HCT116 (cell line): ENCODE measurements around the gene KIRREL3. TPM values are rescaled to one million over a fixed set of nuclear protein-coding genes. Genes with fewer than 3 reads are reported as not detected.

Experiments
- ATAC-seq: fragments of 200-7000 bp; cut with Tn5 transposase; 2 replicates; pipeline ENCODE4 v1.9.1; 2020; ENCODE audit warnings: mild to moderate bottlenecking, moderate library complexity
- BruUV-seq: library from RNA; stranded (reverse); fragments of 400-500 nt; replicated peaks from 2 replicates; lab custom pipeline; 2021; lab: Mats Ljungman, UMichigan
- CTCF ChIA-PET: fragments of 300-600 bp; sonication (Branson Sonifier 250); formaldehyde crosslinking; loops from one replicate; lab custom pipeline; 2021; ENCODE audit warnings: antibody characterized with exemption; lab: Charles Lee
- POLR2A ChIA-PET: fragments of 300-600, 350-600 bp; sonication (Branson Sonifier 250); formaldehyde crosslinking; loops from one replicate; lab custom pipeline; 2021; ENCODE audit warnings: antibody characterized with exemption; lab: Charles Lee
- RAD21 ChIA-PET, 2 experiments: fragments of 300-600 bp; sonication (Branson Sonifier 250); formaldehyde crosslinking; loops; one replicate each; lab custom pipeline; 2023; ENCODE audit warnings: low total read pairs in 2 of 2; ENCODE audit not compliant: uncharacterized antibody in 2 of 2, unreplicated experiment in 2 of 2, low non-redundant PET in 1 of 2; lab: Charles Lee
- DNase-seq: peaks from one replicate; pipeline ENCODE4 v3.0.0-alpha.2; 2010; ENCODE audit warnings: low read depth, low spot score
- H2AFZ ChIP-seq: fragments of 200-600 bp; shearing (Covaris generic), sonication (generic); 2 replicates; pipeline ENCODE4 v1.6.1; 2017; ENCODE audit warnings: low read depth, mixed run types, mixed read lengths, antibody characterized with exemption, low read length; ENCODE audit not compliant: poor library complexity, severe bottlenecking
- H3K27ac ChIP-seq: 2 replicates; pipeline ENCODE4 v1.5.1; 2012; ENCODE audit warnings: low read depth, low read length
- H3K27me3 ChIP-seq: fragments of 200-600 bp; sonication (generic); 2 replicates; pipeline ENCODE4 v1.6.1; 2016; ENCODE audit warnings: mixed run types, low read length, mixed read lengths; ENCODE audit not compliant: insufficient read depth
- H3K36me3 ChIP-seq, 2 experiments: fragments of 200-500 bp in 1 of 2; fragments of 200-600 bp in 1 of 2; sonication (Bioruptor generic) in 1 of 2; sonication (generic) in 1 of 2; 2 replicates each; pipeline versions ENCODE4 v1.5.1 to v1.6.1; 2014 to 2016; ENCODE audit warnings: low read length in 2 of 2, inconsistent platforms in 1 of 2, mixed read lengths in 1 of 2, mixed run types in 1 of 2; ENCODE audit not compliant: insufficient read depth in 2 of 2, control insufficient read depth in 1 of 2
- H3K4me1 ChIP-seq, 2 experiments: fragments of 200-600 bp in 1 of 2; sonication (generic) in 1 of 2; 2 replicates each; pipeline versions ENCODE4 v1.5.1 to v1.6.1; 2012 to 2017; ENCODE audit warnings: low read length in 2 of 2, inconsistent platforms in 1 of 2, mild to moderate bottlenecking in 1 of 2, mixed read lengths in 1 of 2, mixed run types in 1 of 2, moderate library complexity in 1 of 2; ENCODE audit not compliant: insufficient read depth in 2 of 2, control insufficient read depth in 1 of 2
- H3K4me2 ChIP-seq: fragments of 200-600 bp; sonication (generic); 2 replicates; pipeline ENCODE4 v1.6.1; 2017; ENCODE audit warnings: mixed run types, low read length, mixed read lengths
- H3K4me3 ChIP-seq, 2 experiments: fragments of 200-600 bp in 1 of 2; sonication (generic) in 1 of 2; replicated peaks in 1 of 2; 2 replicates each; pipeline ENCODE4 v1.5.1; 2011 to 2016; ENCODE audit warnings: low read length in 2 of 2, control low read depth in 1 of 2, low read depth in 1 of 2, mild to moderate bottlenecking in 1 of 2, mixed read lengths in 1 of 2, mixed run types in 1 of 2
- H3K79me2 ChIP-seq: fragments of 200-600 bp; sonication (generic); 2 replicates; pipeline ENCODE4 v1.6.1; 2017; ENCODE audit warnings: mild to moderate bottlenecking, mixed run types, low read length, moderate library complexity, mixed read lengths; ENCODE audit not compliant: insufficient read depth
- H3K9ac ChIP-seq: fragments of 200-600 bp; sonication (generic); 2 replicates; pipeline ENCODE4 v1.6.1; 2016; ENCODE audit warnings: low read length, mixed read lengths
- H3K9me2 ChIP-seq: fragments of 200-600 bp; sonication (generic), shearing (Covaris generic); 2 replicates; pipeline ENCODE4 v1.6.1; 2017; ENCODE audit warnings: mixed run types, mild to moderate bottlenecking, moderate library complexity; ENCODE audit not compliant: insufficient read depth
- H3K9me3 ChIP-seq, 2 experiments: fragments of 200-500 bp in 1 of 2; fragments of 200-600 bp in 1 of 2; sonication (Bioruptor generic) in 1 of 2; sonication (generic) in 1 of 2; 2 replicates each; pipeline ENCODE4 v1.6.1; 2014 to 2017; ENCODE audit warnings: low read length in 2 of 2, mixed read lengths in 2 of 2, inconsistent platforms in 1 of 2, low read depth in 1 of 2, mild to moderate bottlenecking in 1 of 2, mixed run types in 1 of 2, moderate library complexity in 1 of 2; ENCODE audit not compliant: control insufficient read depth in 1 of 2, insufficient read depth in 1 of 2
- H4K20me1 ChIP-seq: fragments of 200-600 bp; sonication (generic), shearing (Covaris generic); 2 replicates; pipeline ENCODE4 v1.6.1; 2017; ENCODE audit warnings: mixed run types, mild to moderate bottlenecking, moderate library complexity; ENCODE audit not compliant: insufficient read depth
- ATF3 ChIP-seq: IDR thresholded peaks from 2 replicates; pipeline ENCODE4 v1.6.1; 2012
- CBX3 ChIP-seq: IDR thresholded peaks from 2 replicates; pipeline ENCODE4 v1.6.1; 2012; ENCODE audit warnings: low read depth
- CEBPB ChIP-seq: IDR thresholded peaks from 2 replicates; pipeline ENCODE4 v1.6.1; 2012; ENCODE audit warnings: low read depth
- CTCF ChIP-seq, 3 experiments: fragments of 200-600 bp in 1 of 3; sonication (generic) in 1 of 3; IDR thresholded peaks in 2 of 3; conservative IDR thresholded peaks in 1 of 3; 2 replicates each; pipeline ENCODE4 v1.5.1; 2012 to 2017; ENCODE audit warnings: low read depth in 2 of 3, low read length in 2 of 3, antibody characterized with exemption in 1 of 3, borderline replicate concordance in 1 of 3, control low read depth in 1 of 3, mild to moderate bottlenecking in 1 of 3, mixed read lengths in 1 of 3, mixed run types in 1 of 3, moderate library complexity in 1 of 3; ENCODE audit not compliant: insufficient read depth in 1 of 3
- EGR1 ChIP-seq: IDR thresholded peaks from 2 replicates; pipeline ENCODE4 v1.6.1; 2012; ENCODE audit warnings: low read depth
- EZH2 ChIP-seq: fragments of 200-600 bp; sonication (generic); IDR thresholded peaks from 2 replicates; pipeline ENCODE4 v1.6.1; 2017; ENCODE audit warnings: antibody characterized with exemption, mixed run types
- FOSL1 ChIP-seq: IDR thresholded peaks from 2 replicates; pipeline ENCODE4 v1.6.1; 2012; ENCODE audit warnings: low read depth
- JUND ChIP-seq: IDR thresholded peaks from 2 replicates; pipeline ENCODE4 v1.6.1; 2012
- MAX ChIP-seq: IDR thresholded peaks from 2 replicates; pipeline ENCODE4 v1.6.1; 2012
- POLR2A ChIP-seq: IDR thresholded peaks from 2 replicates; pipeline ENCODE4 v1.7.0; 2011; ENCODE audit warnings: borderline replicate concordance; ENCODE audit not compliant: insufficient read depth, insufficient read length; ENCODE audit errors: extremely low read depth
- RAD21 ChIP-seq: IDR thresholded peaks from 2 replicates; pipeline ENCODE4 v1.6.1; 2012; ENCODE audit warnings: low read depth, mild to moderate bottlenecking
- REST ChIP-seq: IDR thresholded peaks from 2 replicates; pipeline ENCODE4 v1.6.1; 2012; ENCODE audit warnings: low read depth
- SIN3A ChIP-seq: IDR thresholded peaks from 2 replicates; pipeline ENCODE4 v1.6.1; 2012; ENCODE audit warnings: low read depth
- TCF7L2 ChIP-seq: IDR thresholded peaks from 2 replicates; pipeline ENCODE4 v1.7.0; 2011; ENCODE audit warnings: borderline replicate concordance, inconsistent platforms; ENCODE audit not compliant: insufficient read depth, insufficient read length; ENCODE audit errors: extremely low read depth
- YY1 ChIP-seq: IDR thresholded peaks from 2 replicates; pipeline ENCODE4 v1.6.1; 2011; ENCODE audit warnings: low read length, low read depth, moderate library complexity, mild to moderate bottlenecking; ENCODE audit not compliant: insufficient replicate concordance; ENCODE audit errors: extremely low read depth
- ZNF274 ChIP-seq: fragments of 200-500 bp; sonication (Bioruptor generic); IDR thresholded peaks from 2 replicates; pipeline ENCODE4 v1.6.1; 2014; ENCODE audit warnings: mild to moderate bottlenecking, low read depth, low read length, inconsistent platforms
- intact Hi-C: fragments of 100-400 bp; cut with micrococcal nuclease; formaldehyde crosslinking; loops from 2 replicates; pipeline ENCODE4 v1.10.0; 2022
- total RNA-seq: library from RNA; stranded (reverse); gene quantifications from one replicate; pipeline ENCODE4 v1.2.1, GENCODE V29; 2021; ENCODE audit not compliant: unreplicated experiment

The KIRREL3 gene
- total RNA-seq, 1 experiment from 2014 or later = not detected

GRCh38 chr11:126772267-126772666, 228.3 kb downstream of the KIRREL3 start:
- no peak overlapping the region for H2AFZ ChIP-seq
- intact Hi-C loops = no loop called here
- DNase-seq (no peak), ATAC-seq (no peak)
- no peak overlapping the region for H3K4me3 ChIP-seq
- ChIA-PET RAD21 (no interaction called here), CTCF (no interaction called here), POLR2A (no interaction called here)
- no peaks in the 10 kb centered on the region for H3K9me3 ChIP-seq
- BruUV-seq = no TSS peak
- H3K9me2 ChIP-seq = no peaks in the 10 kb centered on the region
- H3K36me3 ChIP-seq = no peaks in the 10 kb centered on the region
- no peak overlapping the region for H3K4me2 ChIP-seq
- no peaks in the 10 kb centered on the region for H4K20me1 ChIP-seq
- H3K27me3 ChIP-seq = peaks cover 10% of the 10 kb centered on the region; the same call in 1 of the 2 replicates
- TF ChIP-seq CTCF (IDR thresholded peaks at IDR 0.05 in 2 of 3, conservative IDR thresholded peaks at IDR 0.05 in 1 of 3; ENCODE audit: borderline replicate concordance in 1 of 3, insufficient read depth in 1 of 3, low read depth in 2 of 3, low read length in 2 of 3) (no peak), JUND (no peak), REST (no peak), EGR1 (no peak), POLR2A (no peak), CEBPB (no peak), MAX (no peak), EZH2 (no peak), FOSL1 (no peak), YY1 (no peak), TCF7L2 (no peak), SIN3A (no peak), ATF3 (no peak), CBX3 (no peak), ZNF274 (no peak), RAD21 (no peak)
- TF ChIP-seq, all 23 proteins: peak for 0
- no peak overlapping the region for H3K9ac ChIP-seq
- no peaks in the 10 kb centered on the region for H3K79me2 ChIP-seq
- H3K4me1 ChIP-seq = no peaks in the 10 kb centered on the region
- H3K27ac ChIP-seq = no peak overlapping the region
